Fibroblast of villous mesenchyme (primary cell): ENCODE measurements around the gene VSIG10L2. TPM values are rescaled to one million over a fixed set of nuclear protein-coding genes. Genes with fewer than 3 reads are reported as not detected.

Source experiments
- DNase-seq: peaks from one replicate; pipeline ENCODE4 v3.0.0-alpha.2; 2010; ENCODE audit warnings: low read depth
- H3K4me3 ChIP-seq: 2 replicates; pipeline ENCODE4 v1.5.1; 2011; ENCODE audit warnings: low read depth, mild to moderate bottlenecking, low read length
- total RNA-seq: library from RNA; depleted of rRNA; stranded (reverse); fragments of >200 nt; gene quantifications from 2 replicates; pipeline ENCODE4 v1.2.3, GENCODE V29; 2012
- TF ChIP-seq, protein P1 (sequence below): IDR thresholded peaks from 2 replicates; pipeline ENCODE4 v1.5.1; 2012; ENCODE audit warnings: low read depth, mild to moderate bottlenecking, low read length; ENCODE audit not compliant: insufficient read depth

The VSIG10L2 gene
- total RNA-seq, 1 donor = not detected

DNA sequence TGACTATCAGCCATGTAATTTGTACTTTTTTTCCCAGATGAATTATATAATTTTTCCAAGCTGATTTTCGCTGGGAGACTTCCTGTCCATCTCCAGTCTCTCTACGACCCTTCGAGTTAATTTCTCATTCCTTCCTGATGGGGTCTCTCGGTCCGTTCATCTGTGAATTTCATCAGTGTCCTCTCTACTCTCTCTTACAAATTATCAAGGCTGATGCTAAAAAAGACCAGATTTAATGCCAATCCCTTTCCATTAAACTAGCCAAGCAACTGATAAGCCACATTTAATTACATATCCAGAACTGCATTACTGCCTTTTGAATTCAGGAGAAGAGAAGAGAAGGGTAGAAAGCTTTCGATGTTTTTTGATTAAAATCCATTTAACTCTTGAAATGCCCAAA lies 25.8 kb downstream of the VSIG10L2 start:
- TF ChIP-seq, protein P1, sequence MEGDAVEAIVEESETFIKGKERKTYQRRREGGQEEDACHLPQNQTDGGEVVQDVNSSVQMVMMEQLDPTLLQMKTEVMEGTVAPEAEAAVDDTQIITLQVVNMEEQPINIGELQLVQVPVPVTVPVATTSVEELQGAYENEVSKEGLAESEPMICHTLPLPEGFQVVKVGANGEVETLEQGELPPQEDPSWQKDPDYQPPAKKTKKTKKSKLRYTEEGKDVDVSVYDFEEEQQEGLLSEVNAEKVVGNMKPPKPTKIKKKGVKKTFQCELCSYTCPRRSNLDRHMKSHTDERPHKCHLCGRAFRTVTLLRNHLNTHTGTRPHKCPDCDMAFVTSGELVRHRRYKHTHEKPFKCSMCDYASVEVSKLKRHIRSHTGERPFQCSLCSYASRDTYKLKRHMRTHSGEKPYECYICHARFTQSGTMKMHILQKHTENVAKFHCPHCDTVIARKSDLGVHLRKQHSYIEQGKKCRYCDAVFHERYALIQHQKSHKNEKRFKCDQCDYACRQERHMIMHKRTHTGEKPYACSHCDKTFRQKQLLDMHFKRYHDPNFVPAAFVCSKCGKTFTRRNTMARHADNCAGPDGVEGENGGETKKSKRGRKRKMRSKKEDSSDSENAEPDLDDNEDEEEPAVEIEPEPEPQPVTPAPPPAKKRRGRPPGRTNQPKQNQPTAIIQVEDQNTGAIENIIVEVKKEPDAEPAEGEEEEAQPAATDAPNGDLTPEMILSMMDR = no peak
- DNase-seq = no peak
- no peak overlapping the region for H3K4me3 ChIP-seq

DNA sequence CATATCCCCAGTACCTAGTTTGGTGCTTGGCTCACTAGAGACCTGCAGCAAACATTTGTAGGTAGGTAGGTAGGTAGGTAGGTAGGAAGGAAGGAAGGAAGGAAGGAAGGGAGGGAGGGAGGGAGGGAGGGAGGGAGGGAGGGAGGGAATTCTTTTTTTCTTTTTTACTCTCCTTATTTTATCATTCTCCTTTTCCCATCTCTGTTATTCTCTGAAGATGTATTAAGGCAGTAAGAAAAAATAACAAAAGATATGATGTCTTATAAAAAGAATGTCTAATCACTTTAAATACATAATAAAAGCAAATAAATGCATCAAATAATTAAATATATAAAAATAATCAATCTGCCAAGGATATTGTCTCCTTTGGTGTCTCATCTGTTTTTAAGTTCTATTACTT lies 28.4 kb downstream of the VSIG10L2 start:
- TF ChIP-seq, protein P1 = no peak
- no peak for DNase-seq
- H3K4me3 ChIP-seq = no peak overlapping the region

DNA sequence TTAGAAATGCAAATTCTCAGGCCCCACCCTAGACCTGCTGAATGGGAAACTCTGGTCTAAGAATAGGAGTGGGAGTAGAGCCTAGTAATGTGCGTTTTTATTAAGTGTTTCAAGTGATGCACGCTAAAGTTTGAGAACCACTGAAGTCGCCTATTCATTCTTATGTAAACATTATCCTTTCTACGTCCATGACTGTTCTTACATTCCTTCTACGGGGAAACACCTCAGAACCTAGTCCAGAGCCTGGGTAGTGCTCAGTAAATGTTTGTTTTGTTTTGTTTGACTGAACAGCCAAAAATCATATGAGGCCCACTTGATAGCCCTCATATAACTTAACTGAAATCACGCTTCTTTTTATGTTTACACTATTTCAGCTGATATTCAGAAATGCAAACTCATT lies 29.8 kb downstream of the VSIG10L2 start:
- H3K4me3 ChIP-seq = no peak overlapping the region
- no peak for DNase-seq
- TF ChIP-seq, protein P1 = no peak

DNA sequence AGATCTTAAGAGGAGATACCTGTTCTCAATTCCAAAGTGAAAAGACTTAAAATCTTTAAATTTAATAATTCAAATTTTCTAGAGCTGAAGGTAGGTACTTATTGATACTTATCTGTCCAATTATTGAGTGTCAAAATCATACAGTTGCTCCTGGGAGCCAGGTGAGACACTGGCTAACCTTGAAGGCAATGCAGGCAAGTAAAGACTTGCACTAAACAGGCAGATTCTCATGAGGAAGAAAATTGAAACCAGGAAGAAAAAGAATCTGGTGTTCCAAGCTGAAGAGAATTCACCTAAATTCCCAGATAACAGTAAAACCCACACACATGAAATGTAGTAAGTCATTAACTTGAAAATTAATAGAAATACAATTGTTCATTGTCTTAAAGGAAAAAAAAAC lies 30.3 kb downstream of the VSIG10L2 start:
- no peak overlapping the region for H3K4me3 ChIP-seq
- no peak for DNase-seq
- TF ChIP-seq, protein P1 = no peak

DNA sequence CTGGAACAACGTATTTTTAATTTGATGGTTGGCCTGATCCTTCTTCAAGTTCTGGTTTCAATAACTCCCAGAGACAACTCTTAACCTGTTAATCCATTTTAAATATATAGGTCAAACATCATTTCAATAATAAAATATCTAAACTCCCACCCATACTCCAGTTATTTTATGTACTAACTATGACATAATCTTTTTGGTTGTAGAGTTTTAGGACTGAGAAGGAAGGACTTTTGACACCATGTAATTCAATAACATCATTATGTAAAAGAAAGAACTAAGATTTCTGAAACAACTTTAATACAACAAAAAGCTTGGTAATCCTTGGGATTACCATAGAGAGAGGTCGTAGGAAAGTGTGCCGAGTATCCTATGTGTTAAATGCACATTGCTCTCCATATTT lies 31.5 kb downstream of the VSIG10L2 start:
- DNase-seq = no peak
- TF ChIP-seq, protein P1 = no peak
- H3K4me3 ChIP-seq = no peak overlapping the region

DNA sequence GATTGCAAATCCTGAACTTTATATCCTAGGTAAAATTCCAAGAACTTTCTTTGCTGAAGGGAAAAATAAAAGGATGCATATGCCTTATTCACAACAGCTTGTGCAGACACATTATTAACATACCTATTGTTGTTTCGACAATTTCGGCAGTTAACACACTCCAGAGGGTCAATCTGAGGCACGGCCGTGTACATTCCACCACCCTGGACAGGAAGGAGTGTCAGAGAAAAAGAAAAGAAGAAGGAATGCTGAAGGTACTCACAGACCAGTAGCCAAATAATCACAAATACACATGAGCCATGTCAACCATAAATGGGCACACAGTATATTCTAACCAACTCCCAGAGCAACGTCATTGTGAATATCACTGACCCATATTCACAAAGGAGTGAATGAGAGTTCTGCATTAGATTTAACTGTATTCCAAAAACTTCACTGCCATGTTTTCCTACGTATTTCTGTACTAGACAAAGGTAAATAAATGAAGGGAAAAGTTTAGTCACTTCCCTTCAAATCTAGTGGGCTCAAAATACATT lies 32.4 kb downstream of the VSIG10L2 start:
- no peak overlapping the region for H3K4me3 ChIP-seq
- TF ChIP-seq, protein P1 = no peak
- DNase-seq = no peak

DNA sequence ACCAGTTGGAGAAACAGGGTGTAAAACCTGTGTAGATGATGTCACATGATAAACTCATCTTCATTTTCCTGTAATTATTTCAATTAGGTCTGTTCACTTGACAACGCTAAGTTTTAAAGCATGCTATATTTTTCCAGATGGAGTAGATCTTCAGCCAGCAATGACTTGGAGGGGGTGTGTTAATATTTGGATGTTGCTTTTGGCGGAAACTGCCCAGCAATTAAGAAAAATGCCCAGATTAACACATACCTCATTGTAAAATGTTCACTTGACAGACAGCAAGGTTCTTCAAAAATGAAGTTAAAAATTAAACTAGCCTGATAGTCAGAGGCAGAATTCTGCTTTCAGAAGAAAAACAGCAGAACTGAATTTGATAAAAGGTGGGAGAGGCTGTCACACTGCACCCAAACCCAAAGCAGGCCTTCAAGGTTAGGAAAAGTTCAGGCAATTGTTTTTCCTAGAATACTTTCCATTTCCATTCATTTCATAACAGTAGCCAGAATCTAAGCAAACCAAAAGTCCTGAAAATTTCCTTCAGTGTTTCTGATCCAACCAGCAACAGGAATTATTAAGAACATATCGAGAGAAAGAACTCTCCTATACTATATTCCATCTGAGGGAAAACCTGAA lies 33.0 kb downstream of the VSIG10L2 start:
- TF ChIP-seq, protein P1 = no peak
- no peak for DNase-seq
- H3K4me3 ChIP-seq = no peak overlapping the region
